ENCODE data around the gene DPP9.
"Not testable (repeated sequence)": the region's sequence is repeated elsewhere in the genome, so short reads cannot be mapped to it uniquely, and the experiment has no call there.

DPP9 gene

DNA sequence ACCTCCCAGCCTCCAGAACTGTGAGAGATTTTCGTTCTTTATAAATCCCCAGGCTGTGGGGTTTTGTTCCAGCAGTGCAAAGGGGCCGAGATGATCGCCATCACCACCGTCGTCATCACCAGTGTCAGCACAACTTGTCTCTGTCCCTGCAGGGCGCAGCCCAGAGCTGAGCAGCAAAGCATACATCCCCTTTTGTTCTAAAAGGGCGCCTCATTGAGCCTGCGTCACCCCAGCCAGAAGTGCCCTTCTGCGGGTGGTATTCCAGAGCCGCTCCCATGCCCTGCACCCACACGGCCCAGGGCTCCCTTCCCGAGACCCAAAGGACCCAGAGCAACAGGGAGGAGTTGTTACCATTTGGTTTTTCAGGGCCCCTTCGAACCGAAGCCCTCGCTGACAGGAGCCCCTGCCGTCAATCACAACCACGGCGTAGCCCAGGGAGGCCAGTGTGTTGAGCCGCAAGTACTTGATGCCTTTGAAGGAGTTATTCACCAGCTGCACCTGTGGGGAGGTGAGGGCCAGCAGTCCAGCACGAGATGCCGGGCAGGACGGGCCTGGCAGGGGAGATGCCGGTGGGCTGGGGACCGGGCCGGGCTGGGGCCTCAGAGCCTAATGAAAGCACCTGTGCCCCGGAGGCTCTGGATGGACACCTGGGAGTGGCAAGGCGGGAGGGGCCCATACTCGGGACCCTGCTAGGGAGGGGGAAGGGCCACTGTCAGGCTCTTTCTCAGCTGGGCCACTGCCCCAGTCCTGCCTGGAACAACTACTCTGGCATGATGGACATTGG, 39.1 kb downstream of the DPP9 start:
- no peak for DNase-seq

DNA sequence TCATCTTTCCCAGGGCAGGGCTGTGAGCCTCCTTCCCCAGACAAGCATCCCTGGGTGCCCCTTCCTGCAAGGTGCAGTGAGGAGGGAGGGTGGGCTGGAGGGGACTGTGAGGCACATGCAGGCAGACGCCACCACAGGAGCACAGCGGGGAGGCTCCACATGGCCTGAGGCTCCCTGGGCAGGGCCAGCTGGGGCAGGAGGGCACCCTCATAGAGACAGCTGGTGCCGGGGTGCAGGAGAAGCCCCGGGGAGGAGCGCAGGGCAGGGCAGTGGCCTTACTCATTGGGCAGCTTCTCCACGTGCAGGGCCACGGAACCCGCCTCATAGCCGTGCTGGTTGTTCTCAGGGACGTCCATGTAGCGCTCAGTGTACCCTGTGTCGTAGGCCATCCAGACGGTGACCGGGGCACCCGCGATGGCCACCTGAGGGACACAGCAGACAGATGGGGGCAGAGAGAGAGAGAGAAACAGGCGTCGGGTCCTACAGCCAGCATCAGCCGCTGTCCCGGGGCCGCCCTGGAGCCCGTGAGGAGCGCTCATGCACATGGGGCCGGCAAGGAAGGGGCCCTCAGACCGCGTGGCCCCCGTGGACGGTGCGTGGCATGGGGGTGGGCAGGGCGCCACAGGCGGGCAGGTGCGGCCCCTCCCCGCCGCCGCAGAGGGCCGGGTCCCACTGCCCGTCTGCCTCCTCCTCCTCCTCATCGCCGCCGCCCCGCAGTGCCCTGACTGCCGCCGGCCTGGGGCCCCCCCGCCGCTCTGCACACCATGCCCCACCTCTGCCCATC, 41.0 kb downstream of the DPP9 start:
- no peak for DNase-seq

GRCh38 chr19:4680021-4680420, 43.6 kb downstream of the DPP9 start:
- not testable (repeated sequence) for DNase-seq

GRCh38 chr19:4678881-4679790, 44.5 kb downstream of the DPP9 start:
- peak; percentile 24 for DNase-seq

DNA sequence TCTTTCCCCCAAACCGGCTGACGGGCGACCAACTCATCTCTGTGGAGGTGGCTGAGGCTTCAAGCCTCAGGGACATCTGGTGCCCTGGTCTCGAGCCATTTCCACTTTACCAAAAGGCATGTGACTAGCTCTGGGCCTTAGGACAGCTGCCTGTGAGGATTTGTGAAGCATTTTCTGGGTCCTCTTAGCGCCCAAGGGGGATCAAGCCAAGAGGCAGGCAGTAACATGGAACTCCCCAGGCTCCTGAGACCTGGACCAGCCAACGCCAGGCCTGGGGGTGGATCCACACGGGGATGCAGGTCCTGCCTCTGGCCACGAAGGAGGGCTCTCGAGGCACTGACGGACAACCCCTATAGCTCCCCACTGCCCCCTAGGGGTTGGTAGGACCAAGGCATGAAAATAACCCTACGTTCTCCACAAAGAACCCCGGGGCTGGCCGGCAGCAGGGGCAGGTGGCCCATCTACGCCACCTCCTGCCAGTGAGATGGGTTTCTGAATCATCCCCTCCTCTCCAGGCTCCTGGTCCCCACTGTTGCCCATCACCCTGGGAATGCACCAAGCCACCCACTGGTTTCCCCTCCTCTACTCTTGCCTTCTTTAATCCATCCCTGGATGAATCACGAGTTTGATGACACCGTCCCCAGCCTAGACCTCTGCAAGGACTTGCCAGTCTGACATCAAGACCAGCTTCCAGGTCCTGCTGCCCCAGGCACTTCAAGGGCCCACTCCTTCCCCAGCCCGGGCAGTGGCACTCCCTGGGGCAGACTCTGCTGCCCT, 46.5 kb downstream of the DPP9 start:
- peak; percentile 16 for DNase-seq

DNA sequence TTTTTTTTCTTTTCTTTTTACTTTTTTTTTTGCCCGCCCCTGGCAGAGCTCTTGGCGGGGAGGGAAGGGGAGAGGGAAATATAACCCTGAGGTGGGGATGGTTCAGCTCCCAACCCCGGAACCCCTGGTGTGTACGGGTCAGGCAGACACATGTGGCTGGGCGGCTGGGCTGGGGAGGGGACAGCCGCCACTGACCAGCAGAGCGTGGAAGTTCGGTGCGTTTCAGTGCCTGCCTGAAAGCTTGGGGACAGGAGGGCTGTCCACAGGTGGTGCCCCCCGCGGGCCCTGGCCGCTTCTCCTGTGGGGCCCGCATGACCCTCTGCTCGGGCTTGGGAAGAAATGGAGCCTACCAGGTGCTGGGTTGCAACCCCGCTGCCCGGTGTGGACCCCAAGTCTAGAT, 48.3 kb downstream of the DPP9 start:
- no peak for DNase-seq

DNA sequence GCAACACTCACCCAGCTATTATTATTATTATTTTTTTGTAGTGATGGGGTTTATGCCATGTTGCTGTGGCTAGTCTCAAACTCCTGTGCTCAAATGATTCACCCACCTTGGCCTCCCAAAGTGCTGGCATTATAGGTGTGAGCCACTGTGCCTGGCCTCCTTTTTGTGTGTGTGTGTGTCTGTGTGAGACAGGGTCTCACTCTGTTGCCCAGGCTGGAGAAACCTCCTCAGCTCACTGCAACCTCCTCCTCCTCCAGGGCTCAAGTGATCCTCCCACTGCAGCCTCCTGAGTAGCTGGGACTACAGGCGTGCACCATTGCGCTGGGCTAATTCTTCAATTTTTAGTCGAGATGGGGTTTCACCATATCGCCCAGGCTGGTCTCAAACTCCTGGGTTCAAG, 49.9 kb downstream of the DPP9 start:
- DNase-seq: no peak

- no peak for DNase-seq
These were observed 50.4 kb downstream of the DPP9 start for GRCh38 chr19:4673216-4673615.

DNA sequence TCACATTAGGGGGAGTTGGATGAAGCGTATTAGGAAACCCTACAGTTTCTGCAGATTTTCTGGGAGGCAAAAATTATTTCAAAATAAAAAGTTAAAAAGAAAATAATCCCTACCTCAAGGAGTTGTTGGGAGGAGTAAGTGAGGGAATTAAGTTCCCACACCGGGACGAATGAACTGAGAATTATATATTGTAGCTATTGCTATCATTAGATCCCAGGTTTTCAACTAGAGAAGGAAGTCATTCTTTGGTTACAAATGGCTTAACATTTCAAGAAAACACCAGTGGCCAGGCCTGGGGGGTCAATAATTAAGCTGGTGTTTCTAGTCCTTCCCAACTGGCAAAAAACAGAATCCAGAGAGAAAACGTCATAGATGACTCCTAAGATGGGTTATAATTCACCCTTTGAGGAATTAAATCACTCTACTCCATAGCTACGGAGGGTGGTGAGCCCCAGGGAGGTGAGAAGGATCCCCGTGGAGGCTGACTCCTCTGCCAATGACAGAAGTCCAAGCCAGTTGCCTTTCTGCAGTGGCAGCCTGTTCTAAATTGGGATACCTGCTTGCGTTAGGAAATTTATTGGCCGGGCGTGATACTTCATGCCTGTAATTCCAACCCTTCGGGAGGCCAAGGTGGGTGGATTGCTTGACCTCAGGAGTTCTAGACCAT, 52.3 kb downstream of the DPP9 start:
- no peak for DNase-seq

- peak; percentile 96 for DNase-seq
These were observed 53.7 kb downstream of the DPP9 start, which contains the start of gene MYDGF for GRCh38 chr19:4669723-4670480. Gene MYDGF, minus strand, starts transcription at chr19:4670342. Its CDS starts 8 bp downstream, at chr19:4670334.

DNA sequence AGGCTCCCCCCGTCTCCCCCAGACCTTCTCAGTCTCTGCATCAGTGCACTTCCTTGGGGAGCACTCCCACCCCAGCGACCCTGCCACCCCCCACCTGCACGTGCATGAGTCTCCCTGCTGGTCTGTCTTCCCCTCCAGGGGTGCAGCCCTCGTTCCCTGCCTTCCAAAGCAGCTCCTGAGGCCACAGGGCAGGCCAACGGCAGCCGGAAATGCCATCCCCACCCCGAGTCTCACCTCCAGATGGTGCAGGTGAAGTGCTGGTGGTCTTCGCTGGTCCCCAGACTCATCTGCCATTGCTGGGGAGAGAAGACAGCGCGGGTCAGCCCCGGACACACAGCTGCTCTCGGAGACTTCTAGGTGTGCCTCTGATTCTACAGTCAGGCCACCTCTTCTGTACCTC, 59.0 kb downstream of the DPP9 start:
- DNase-seq: no peak

GRCh38 chr19:4662812-4663211, 60.8 kb downstream of the DPP9 start:
- no peak for DNase-seq

DNA sequence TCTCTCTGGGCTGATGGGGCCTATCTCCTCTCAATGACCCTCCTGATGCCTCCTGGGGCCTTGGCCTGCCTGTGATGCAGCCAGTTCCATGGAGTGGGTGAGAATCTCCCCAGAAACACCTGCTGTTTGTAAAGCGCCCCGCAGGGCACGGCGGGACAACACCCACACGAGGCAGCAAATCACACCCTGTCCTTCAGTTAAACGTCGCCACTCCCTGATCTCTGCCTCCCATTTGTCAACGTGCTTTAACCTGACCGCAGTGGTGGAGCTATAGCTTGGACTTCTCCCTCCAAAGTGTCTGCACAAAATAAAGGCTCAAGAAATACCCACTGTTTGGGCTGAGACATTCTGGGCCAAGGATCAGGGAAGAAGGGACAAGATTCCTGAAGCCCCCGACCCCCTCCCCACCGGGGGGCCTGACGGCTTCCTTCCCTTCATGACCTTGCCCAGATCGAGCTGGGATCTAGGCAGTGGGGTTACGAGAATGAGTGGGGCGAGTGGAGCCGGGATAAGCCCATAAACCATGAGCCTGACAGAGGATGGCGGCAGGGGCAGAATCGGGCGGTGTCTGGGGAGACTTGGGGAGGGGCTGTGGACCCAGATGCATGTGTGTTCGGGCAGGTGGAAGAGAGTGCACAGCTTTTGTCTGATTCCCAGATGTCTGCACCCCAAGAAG, 61.5 kb downstream of the DPP9 start:
- DNase-seq: no peak

- no peak for DNase-seq
These were observed 62.6 kb downstream of the DPP9 start for GRCh38 chr19:4660993-4661392.

DNA sequence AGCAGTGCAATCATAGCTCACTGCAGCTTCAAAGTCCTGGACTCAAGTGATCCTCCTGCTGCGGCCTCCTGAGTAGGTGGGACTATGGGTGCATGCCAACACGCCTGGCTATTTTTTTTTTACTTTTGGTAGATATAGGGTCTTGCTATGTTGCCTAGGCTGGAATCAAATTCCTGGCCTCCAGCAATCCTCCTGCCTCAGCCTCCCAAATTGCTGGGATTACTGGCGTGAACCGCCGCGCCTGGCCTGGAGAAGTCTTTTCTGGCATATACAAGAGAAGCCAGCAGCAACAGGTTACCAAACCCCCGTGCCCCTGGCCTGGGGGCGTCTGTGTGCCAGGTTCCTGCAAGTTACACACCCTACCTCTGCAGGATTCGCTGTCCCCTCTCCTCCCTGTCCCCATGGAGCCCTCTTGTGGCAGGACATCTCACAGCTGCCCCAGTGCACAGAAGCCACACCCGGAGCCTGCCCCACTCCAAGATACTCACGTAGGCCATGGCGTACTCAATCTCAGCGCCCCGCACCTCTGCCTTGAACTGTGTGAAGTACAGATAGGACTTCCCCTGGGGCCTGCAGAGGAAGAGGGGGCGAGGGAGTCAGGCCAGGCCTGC, 63.4 kb downstream of the DPP9 start:
- no peak for DNase-seq

GRCh38 chr19:4657835-4658234, 65.8 kb downstream of the DPP9 start:
- DNase-seq: no peak

DNA sequence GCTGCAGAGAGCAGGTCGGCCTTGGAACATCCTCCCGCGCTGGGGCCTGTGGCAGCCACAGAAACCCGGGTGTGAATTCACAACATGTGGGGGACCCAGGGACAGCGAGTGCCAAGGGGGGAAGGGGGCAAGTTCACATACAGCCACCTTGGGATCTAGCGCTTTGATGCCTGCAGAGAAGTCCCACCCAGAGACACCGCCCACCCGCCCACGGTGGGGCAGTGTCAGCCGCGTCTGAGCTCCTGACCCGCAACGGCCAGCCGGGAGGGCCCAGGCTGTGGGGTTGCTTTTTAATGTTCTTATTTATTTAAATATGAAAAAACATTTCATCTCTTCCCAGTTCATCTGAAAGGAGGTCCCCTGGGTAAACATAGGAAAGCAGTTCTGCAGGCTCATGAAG, 66.4 kb downstream of the DPP9 start:
- DNase-seq: no peak

GRCh38 chr19:4656102-4656501, 67.5 kb downstream of the DPP9 start:
- no peak for DNase-seq

DNA sequence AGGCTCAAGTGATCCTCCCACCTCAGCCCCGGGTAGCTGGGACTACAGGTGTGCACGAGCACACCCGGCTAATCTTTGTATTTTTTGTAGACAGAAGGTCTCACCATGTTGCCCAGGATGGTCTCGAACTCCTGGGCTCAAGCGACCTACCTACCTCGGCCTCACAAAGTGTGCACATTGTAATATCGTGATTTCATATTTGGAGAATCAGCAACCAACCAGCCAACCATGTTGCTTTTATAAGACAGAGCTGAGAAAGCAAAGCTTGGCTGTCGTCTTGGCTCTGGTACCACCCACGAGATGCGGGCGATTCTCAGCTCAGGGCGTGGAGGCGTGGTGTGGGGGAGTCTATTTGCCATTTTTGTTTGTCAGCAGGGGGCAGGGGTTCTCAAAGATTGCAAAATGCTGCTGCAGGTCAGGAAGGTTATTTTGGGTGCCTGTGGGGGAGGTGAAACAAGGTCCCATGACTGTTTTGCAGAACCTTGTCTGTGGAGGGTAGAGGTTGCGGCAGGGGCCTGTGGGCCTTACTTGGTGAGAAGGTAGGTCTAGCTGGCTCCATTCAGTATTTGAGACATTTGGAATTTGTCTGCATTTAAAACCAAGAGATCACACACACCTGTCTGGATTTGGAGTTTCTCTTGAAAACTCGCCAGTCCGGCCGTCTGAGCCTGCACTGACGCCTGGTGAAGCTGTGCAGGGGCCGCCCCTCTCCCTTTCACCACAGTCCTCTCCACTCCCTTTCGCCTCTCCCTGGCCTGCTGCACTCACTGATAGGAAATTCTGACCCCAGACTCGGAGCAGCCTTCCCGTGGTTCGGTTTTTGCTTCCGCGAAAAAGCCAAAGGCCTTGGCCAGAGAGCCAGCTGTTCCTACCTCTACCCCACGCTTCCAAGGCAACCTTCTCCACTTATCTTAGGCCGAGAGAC, 68.9 kb downstream of the DPP9 start:
- DNase-seq: no peak

Measured in stimulated activated CD4-positive, alpha-beta T cell treated with anti-CD3 and anti-CD28 coated beads, Interleukin-4, amount 100 ng/mL, for 1 hour (primary cell).